Activated CD4-positive, alpha-beta memory T cell treated with anti-CD3 and anti-CD28 coated beads, Interleukin-2, amount 10 ng/mL, durations not matched to agents 7 days and 5 days (primary cell): ENCODE results near the gene SMPDL3A. TPM values are rescaled to one million over a fixed set of nuclear protein-coding genes. Genes with fewer than 3 reads are reported as not detected.

Experiments used
- total RNA-seq, 2 experiments: library from RNA; stranded (reverse); gene quantifications; one replicate each; pipeline ENCODE4 v1.2.3, GENCODE V29; 2021

SMPDL3A gene
- total RNA-seq, 2 experiments from 2014 or later, result 0.13 TPM; not detected in 1

Other genes with a start within 250 kb of the SMPDL3A start
- under 1 TPM; 0.65 to 0.86 TPM for gene PKIB, start 178.9 kb upstream of the SMPDL3A start, total RNA-seq
- gene FABP7, start 9.5 kb upstream of the SMPDL3A start, total RNA-seq, result not detected
- not detected for gene CLVS2, start 207.0 kb downstream of the SMPDL3A start, total RNA-seq